Measurements from ENCODE around the gene CFB. TPM values are rescaled to one million over a fixed set of nuclear protein-coding genes. Genes with fewer than 3 reads are reported as not detected.
A peak's percentile ranks its signal among the peaks of the same experiment; 100 is the strongest.
"Not testable (repeated sequence)": the region's sequence is repeated elsewhere in the genome, so short reads cannot be mapped to it uniquely, and the experiment has no call there.

CFB gene
- total RNA-seq, 1 donor from 2014 or later, result 1.4 TPM

DNA sequence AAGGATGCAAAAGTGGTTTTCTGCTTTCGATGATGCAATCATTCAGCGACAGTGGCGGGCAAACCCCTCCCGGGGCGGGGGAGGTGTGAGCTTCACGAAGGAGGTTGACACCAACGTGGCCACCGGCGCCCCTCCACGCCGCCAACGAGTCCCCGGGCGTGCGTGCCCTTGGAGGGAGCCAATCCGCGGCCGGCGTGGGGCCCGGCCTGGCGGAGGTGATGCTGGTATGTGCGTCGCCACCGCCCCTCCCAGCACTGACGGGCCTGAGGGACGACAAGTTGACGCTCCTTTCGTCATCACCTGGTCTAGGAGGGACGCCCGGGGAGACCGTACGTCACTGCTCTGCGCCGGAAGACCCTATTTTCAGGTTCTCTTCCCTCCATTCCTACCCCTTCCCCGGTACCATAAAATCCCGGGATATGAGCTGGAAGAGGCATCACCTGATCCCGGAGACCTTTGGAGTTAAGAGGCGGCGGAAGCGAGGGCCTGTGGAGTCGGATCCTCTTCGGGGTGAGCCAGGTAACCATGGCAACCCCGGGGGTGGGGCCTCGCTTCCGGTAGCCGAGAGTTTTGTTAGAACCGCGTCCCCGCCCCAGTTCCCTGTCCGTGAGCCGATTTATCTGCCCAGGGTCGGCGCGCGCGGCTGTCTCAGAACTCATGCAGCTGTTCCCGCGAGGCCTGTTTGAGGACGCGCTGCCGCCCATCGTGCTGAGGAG is 26.3 kb downstream of the CFB start, which contains the start of gene DXO:
TSS of gene DXO (minus strand) at position 146 of the 716 bp plus-strand sequence. CDS start 463 bp downstream, outside the sequence.
- Mint-ChIP-seq H3K4me1 (ENCODE audit: low read depth, unreplicated experiment) (peaks cover 20% of the 10 kb centered on the region), H3K36me3 (ENCODE audit: low read depth, unreplicated experiment) (peaks cover 25% of the 10 kb centered on the region)

DNA sequence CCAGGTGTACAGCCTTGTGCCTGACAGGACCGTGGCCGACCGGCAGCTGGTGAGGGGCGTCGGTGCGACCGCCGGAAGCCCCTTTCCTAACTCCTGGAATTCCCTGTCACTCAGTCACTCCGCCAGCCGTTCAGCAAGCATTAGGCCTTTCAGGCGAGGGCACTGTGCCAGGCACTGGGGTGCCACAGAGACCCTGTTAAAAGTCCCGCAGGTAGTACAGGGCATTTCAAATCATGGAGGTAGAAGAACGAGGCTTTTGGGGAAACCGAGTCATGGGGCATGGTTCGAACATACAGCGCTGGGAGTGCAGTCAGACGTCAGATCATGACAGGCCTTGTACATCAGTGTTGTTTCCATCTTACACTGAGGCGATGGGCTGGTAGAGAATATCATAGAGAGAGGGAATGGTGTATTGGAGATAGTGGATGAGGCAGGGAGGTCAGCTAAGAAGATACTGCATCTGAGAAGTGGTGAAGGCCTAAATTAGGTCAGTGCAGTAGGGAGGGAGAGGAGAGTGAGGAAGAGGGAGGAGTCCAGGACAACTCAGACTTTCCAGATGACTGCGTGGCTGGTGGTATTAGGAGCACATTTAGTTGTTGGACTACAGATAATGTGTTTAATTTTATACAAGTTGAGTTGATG is 26.9 kb downstream of the CFB start:
- H4K20me1 ChIP-seq (ENCODE audit: insufficient read depth, low read length), result peaks cover 11% of the 10 kb centered on the region
- H3K27ac ChIP-seq (ENCODE audit: low read depth, low read length), result peak overlapping the region; percentile 92
- no peaks in the 10 kb centered on the region for H3K9me3 ChIP-seq (ENCODE audit: insufficient read depth, low read depth, low read length)
- Mint-ChIP-seq H3K27ac (ENCODE audit: unreplicated experiment) (peak overlapping the region; percentile 98), H3K4me1 (ENCODE audit: low read depth, unreplicated experiment) (peaks cover 20% of the 10 kb centered on the region), H3K27me3 (ENCODE audit: low read depth, unreplicated experiment) (no peaks in the 10 kb centered on the region), H3K36me3 (ENCODE audit: low read depth, unreplicated experiment) (peaks cover 22% of the 10 kb centered on the region), H3K4me3 (ENCODE audit: unreplicated experiment) (peak overlapping the region; percentile 93), H3K9me3 (ENCODE audit: unreplicated experiment) (no peaks in the 10 kb centered on the region)
- no peak for FAIRE-seq
- H3K9ac ChIP-seq (ENCODE audit: low read length), result peak overlapping the region; percentile 90
- peaks cover 35% of the 10 kb centered on the region for H3K4me1 ChIP-seq (ENCODE audit: insufficient read depth, low read length)
- peak overlapping the region; percentile 99 for H3K4me2 ChIP-seq (ENCODE audit: low read length)
- no peaks in the 10 kb centered on the region for H3K27me3 ChIP-seq (ENCODE audit: insufficient read depth, low read length)
- TF ChIP-seq EZH2 (IDR thresholded peaks at IDR 0.05; ENCODE audit: insufficient read depth, low read length), result no peak
- TF ChIP-seq, protein P1, sequence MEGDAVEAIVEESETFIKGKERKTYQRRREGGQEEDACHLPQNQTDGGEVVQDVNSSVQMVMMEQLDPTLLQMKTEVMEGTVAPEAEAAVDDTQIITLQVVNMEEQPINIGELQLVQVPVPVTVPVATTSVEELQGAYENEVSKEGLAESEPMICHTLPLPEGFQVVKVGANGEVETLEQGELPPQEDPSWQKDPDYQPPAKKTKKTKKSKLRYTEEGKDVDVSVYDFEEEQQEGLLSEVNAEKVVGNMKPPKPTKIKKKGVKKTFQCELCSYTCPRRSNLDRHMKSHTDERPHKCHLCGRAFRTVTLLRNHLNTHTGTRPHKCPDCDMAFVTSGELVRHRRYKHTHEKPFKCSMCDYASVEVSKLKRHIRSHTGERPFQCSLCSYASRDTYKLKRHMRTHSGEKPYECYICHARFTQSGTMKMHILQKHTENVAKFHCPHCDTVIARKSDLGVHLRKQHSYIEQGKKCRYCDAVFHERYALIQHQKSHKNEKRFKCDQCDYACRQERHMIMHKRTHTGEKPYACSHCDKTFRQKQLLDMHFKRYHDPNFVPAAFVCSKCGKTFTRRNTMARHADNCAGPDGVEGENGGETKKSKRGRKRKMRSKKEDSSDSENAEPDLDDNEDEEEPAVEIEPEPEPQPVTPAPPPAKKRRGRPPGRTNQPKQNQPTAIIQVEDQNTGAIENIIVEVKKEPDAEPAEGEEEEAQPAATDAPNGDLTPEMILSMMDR (IDR thresholded peaks at IDR 0.05; ENCODE audit: insufficient read depth, low read depth, low read length), result no peak
- DNase-seq (ENCODE audit: low read depth), result peak; percentile 61
- H3K4me3 ChIP-seq (ENCODE audit: insufficient read depth, low read depth, low read length), result peak overlapping the region; percentile 87
- peak overlapping the region; percentile 73 for H2AFZ ChIP-seq (ENCODE audit: low read depth, low read length)
- H3K79me2 ChIP-seq (ENCODE audit: insufficient read depth, low read length), result peaks cover 49% of the 10 kb centered on the region
- H3K36me3 ChIP-seq (ENCODE audit: insufficient read depth, low read length), result peaks cover 5% of the 10 kb centered on the region

More for the DNA sequence above, 26.3 kb downstream of the CFB start, which contains the start of gene DXO:
- no peak for TF ChIP-seq EZH2 (IDR thresholded peaks at IDR 0.05; ENCODE audit: insufficient read depth, low read length)
- TF ChIP-seq, protein P1 (IDR thresholded peaks at IDR 0.05; ENCODE audit: insufficient read depth, low read depth, low read length), result no peak
- H3K27ac ChIP-seq (ENCODE audit: low read depth, low read length), result peak within 1 kb of the TSS; percentile 92
- H3K4me3 ChIP-seq (ENCODE audit: insufficient read depth, low read depth, low read length), result peak within 1 kb of the TSS; percentile 87
- peaks cover 7% of the 10 kb centered on the region for H3K36me3 ChIP-seq (ENCODE audit: insufficient read depth, low read length)
- Mint-ChIP-seq H3K27me3 (ENCODE audit: low read depth, unreplicated experiment) (no peaks in the 10 kb centered on the region), H3K4me3 (ENCODE audit: unreplicated experiment) (peak within 1 kb of the TSS; percentile 93), H3K9me3 (ENCODE audit: unreplicated experiment) (no peaks in the 10 kb centered on the region), H3K27ac (ENCODE audit: unreplicated experiment) (peak within 1 kb of the TSS; percentile 98)
- no peaks in the 10 kb centered on the region for H3K27me3 ChIP-seq (ENCODE audit: insufficient read depth, low read length)
- no peak for FAIRE-seq
- peaks cover 35% of the 10 kb centered on the region for H3K4me1 ChIP-seq (ENCODE audit: insufficient read depth, low read length)
- peak within 1 kb of the TSS; percentile 90 for H3K9ac ChIP-seq (ENCODE audit: low read length)
- peaks cover 12% of the 10 kb centered on the region for H4K20me1 ChIP-seq (ENCODE audit: insufficient read depth, low read length)
- H2AFZ ChIP-seq (ENCODE audit: low read depth, low read length), result peak within 1 kb of the TSS; percentile 73
- H3K79me2 ChIP-seq (ENCODE audit: insufficient read depth, low read length), result peaks cover 49% of the 10 kb centered on the region
- no peaks in the 10 kb centered on the region for H3K9me3 ChIP-seq (ENCODE audit: insufficient read depth, low read depth, low read length)
- peak; percentile 99 for DNase-seq (ENCODE audit: low read depth)
- peak within 1 kb of the TSS; percentile 99 for H3K4me2 ChIP-seq (ENCODE audit: low read length)

DNA sequence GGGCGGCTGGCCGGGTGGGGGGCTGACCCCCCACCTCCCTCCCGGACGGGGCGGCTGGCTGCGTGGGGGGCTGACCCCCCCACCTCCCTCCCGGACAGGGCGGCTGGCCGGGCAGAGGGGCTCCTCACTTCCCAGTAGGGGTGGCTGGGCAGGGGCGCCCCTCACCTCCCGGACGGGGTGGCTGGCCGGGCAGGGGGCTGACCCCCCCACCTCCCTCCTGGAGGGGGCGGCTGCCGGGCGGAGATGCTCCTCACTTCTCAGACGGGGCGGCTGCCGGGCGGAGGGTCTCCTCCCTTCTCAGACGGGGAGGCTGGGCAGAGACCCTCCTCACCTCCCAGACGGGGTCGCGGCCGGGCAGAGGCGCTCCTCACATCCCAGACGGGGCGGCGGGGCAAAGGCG is 30.2 kb downstream of the CFB start:
- not testable (repeated sequence) for H4K20me1 ChIP-seq (ENCODE audit: insufficient read depth, low read length); H3K27ac ChIP-seq (ENCODE audit: low read depth, low read length); H3K4me3 ChIP-seq (ENCODE audit: insufficient read depth, low read depth, low read length); FAIRE-seq; H3K27me3 Mint-ChIP-seq (ENCODE audit: low read depth, unreplicated experiment); H3K9me3 Mint-ChIP-seq (ENCODE audit: unreplicated experiment); H3K4me2 ChIP-seq (ENCODE audit: low read length); DNase-seq (ENCODE audit: low read depth); H2AFZ ChIP-seq (ENCODE audit: low read depth, low read length); H3K9ac ChIP-seq (ENCODE audit: low read length); H3K9me3 ChIP-seq (ENCODE audit: insufficient read depth, low read depth, low read length); H3K4me3 Mint-ChIP-seq (ENCODE audit: unreplicated experiment); H3K27ac Mint-ChIP-seq (ENCODE audit: unreplicated experiment); H3K36me3 ChIP-seq (ENCODE audit: insufficient read depth, low read length); H3K27me3 ChIP-seq (ENCODE audit: insufficient read depth, low read length)
- peaks cover 13% of the 10 kb centered on the region for H3K4me1 ChIP-seq (ENCODE audit: insufficient read depth, low read length)
- Mint-ChIP-seq H3K36me3 (ENCODE audit: low read depth, unreplicated experiment) (peaks cover 14% of the 10 kb centered on the region), H3K4me1 (ENCODE audit: low read depth, unreplicated experiment) (peaks cover 11% of the 10 kb centered on the region)
- H3K79me2 ChIP-seq (ENCODE audit: insufficient read depth, low read length), result peaks cover 34% of the 10 kb centered on the region
